ENCODE data around the gene RNPEPL1. TPM values are rescaled to one million over a fixed set of nuclear protein-coding genes. Genes with fewer than 3 reads are reported as not detected.

The RNPEPL1 gene
- total RNA-seq, 2 experiments from 2014 or later, result 110 to 113 TPM

DNA sequence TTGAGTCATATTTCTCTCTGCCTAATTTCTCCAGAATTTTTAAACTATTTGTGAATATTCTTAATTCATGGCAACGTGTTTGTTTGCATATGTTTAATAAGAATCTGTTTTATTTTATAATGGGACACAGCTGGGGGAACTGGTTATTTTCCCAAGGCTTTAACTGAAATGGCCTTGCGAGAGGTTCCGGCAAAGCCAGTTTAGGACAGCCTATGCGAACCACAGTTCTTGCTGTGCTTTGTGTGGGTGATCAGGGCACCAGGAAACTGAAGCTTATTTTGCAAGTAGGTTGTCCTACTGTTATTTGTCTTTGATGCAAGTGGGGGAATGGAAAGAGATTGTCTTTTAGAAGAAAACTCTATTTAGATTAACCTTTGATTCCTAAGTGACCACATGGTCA, 17.0 kb upstream of the RNPEPL1 start:
- POLR2A ChIA-PET, result interaction anchor here (0.7 to 1.0 kb wide), 3 partner anchors 10 to 71 kb away, joined by 3 read pairs; no protein-coding TSS in a partner anchor
- Mint-ChIP-seq H3K9me3 (ENCODE audit: insufficient read depth) (peaks cover 4% of the 10 kb centered on the region), H3K27me3 (ENCODE audit: low read depth) (no peaks in the 10 kb centered on the region), H3K27ac (no peak overlapping the region), H3K36me3 (ENCODE audit: low read depth) (peaks cover 49% of the 10 kb centered on the region), H3K4me3 (no peak overlapping the region), H3K4me1 (ENCODE audit: low read depth) (peaks cover under 1% of the 10 kb centered on the region)
- no peak for ATAC-seq
- CTCF ChIA-PET, result interaction anchor here (1.4 to 4.2 kb wide), 2 partner anchors 14 to 37 kb away, joined by 7 to 16 read pairs; no protein-coding TSS in a partner anchor
- DNase-seq, result no peak

DNA sequence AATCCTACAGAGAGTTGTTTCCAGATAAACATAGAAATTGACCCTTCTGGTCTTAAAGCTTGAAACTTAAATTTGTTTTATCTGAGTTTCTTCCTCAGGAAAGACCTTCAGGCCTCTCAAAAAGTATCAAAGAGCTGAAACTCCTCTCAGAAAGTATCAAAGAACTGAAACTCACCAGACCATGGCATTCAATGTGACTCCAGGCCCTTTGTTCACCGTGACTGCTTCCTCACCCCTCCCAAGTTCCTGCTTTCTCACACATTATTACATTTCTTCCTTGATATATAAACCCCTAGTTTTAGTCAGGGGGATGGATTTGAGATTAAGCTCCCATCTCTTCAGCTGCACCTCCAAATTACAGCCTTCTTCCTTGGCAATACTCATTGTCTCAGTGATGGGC, 16.5 kb upstream of the RNPEPL1 start:
- ATAC-seq, result no peak
- peaks cover 6% of the 10 kb centered on the region for H3K4me1 Mint-ChIP-seq (ENCODE audit: low read depth)
- H3K9me3 Mint-ChIP-seq (ENCODE audit: insufficient read depth), result peaks cover 4% of the 10 kb centered on the region
- ChIA-PET CTCF (interaction anchor here (1.4 to 4.2 kb wide), 2 partner anchors 14 to 38 kb away, joined by 7 to 16 read pairs; no protein-coding TSS in a partner anchor), POLR2A (interaction anchor here (0.9 to 1.0 kb wide), 2 partner anchors 9 to 69 kb away, joined by 3 read pairs; no protein-coding TSS in a partner anchor)
- H3K27me3 Mint-ChIP-seq (ENCODE audit: low read depth), result no peaks in the 10 kb centered on the region
- no peak overlapping the region for H3K27ac Mint-ChIP-seq
- DNase-seq, result peak; percentile 5
- peaks cover 53% of the 10 kb centered on the region for H3K36me3 Mint-ChIP-seq (ENCODE audit: low read depth)
- no peak overlapping the region for H3K4me3 Mint-ChIP-seq

GRCh38 chr2:240553956-240554480, 14.3 kb upstream of the RNPEPL1 start:
- ATAC-seq, result no peak
- CTCF ChIA-PET, result interaction anchor here (4.2 kb wide), 1 partner anchor 40 kb away, joined by 16 read pairs; no protein-coding TSS in a partner anchor
- POLR2A ChIA-PET, result no interaction called here
- Mint-ChIP-seq H3K27ac (no peak overlapping the region), H3K36me3 (ENCODE audit: low read depth) (peaks cover 58% of the 10 kb centered on the region), H3K27me3 (ENCODE audit: low read depth) (no peaks in the 10 kb centered on the region), H3K9me3 (ENCODE audit: insufficient read depth) (peaks cover 4% of the 10 kb centered on the region), H3K4me3 (no peak overlapping the region), H3K4me1 (ENCODE audit: low read depth) (peaks cover 21% of the 10 kb centered on the region)
- DNase-seq, result peak; percentile 14

DNA sequence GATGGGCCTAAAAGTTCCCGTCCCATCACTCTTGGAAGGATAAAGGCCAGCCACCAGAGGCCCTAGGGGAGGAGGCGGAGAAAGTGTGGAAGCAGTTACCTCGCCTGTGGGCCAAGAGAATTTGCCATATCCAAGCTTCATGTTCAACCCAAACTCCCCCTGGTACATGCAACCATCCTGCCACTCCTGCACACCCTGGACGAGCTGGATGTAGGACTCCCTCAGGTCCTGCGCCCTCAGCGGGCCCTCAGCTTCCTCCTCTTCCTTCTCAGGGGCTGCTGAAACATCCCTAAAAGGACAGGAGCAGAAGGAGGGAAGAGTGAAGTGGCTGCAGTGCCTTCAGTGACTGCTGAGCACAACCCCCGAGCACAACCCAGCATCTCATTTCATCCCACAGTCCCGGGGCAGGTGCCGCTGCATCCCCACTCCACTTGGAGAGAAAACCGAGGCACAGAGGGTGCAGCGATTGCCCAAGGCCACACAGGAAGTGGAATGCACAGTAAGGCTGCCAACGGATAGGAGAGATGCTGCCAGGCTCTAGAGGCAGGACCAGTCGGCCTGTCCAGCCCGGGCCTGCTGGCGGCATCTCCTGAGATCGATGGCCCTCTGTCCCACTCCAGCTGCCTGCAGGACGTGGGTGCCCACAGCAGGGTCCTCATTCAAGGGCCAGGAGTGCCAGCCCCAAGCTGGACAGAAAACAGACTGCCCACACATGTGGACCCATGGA, 13.4 kb upstream of the RNPEPL1 start:
- CTCF ChIA-PET, result interaction anchor here (0.9 to 4.2 kb wide), 3 partner anchors 32 to 41 kb away, joined by 3 to 18 read pairs (median 16); partner anchors contain the start of gene CAPN10
- POLR2A ChIA-PET, result no interaction called here
- peaks cover 66% of the 10 kb centered on the region for H3K36me3 Mint-ChIP-seq (ENCODE audit: low read depth)
- H3K27ac Mint-ChIP-seq, result no peak overlapping the region
- ATAC-seq (no peak), DNase-seq (no peak)
- H3K4me1 Mint-ChIP-seq (ENCODE audit: low read depth), result peaks cover 30% of the 10 kb centered on the region
- H3K4me3 Mint-ChIP-seq, result no peak overlapping the region
- H3K9me3 Mint-ChIP-seq (ENCODE audit: insufficient read depth), result peaks cover 4% of the 10 kb centered on the region
- H3K27me3 Mint-ChIP-seq (ENCODE audit: low read depth), result no peaks in the 10 kb centered on the region

GRCh38 chr2:240555541-240556250, 12.6 kb upstream of the RNPEPL1 start:
- Mint-ChIP-seq H3K36me3 (ENCODE audit: low read depth) (peaks cover 63% of the 10 kb centered on the region), H3K4me3 (no peak overlapping the region), H3K4me1 (ENCODE audit: low read depth) (peaks cover 32% of the 10 kb centered on the region), H3K27me3 (ENCODE audit: low read depth) (no peaks in the 10 kb centered on the region), H3K9me3 (ENCODE audit: insufficient read depth) (peaks cover 3% of the 10 kb centered on the region), H3K27ac (no peak overlapping the region)
- DNase-seq (no peak), ATAC-seq (no peak)
- POLR2A ChIA-PET, result no interaction called here
- CTCF ChIA-PET, result interaction anchor here (0.9 to 4.1 kb wide), 5 partner anchors 11 to 297 kb away, joined by 3 to 23 read pairs (median 15); partner anchors contain the start of gene CAPN10

DNA sequence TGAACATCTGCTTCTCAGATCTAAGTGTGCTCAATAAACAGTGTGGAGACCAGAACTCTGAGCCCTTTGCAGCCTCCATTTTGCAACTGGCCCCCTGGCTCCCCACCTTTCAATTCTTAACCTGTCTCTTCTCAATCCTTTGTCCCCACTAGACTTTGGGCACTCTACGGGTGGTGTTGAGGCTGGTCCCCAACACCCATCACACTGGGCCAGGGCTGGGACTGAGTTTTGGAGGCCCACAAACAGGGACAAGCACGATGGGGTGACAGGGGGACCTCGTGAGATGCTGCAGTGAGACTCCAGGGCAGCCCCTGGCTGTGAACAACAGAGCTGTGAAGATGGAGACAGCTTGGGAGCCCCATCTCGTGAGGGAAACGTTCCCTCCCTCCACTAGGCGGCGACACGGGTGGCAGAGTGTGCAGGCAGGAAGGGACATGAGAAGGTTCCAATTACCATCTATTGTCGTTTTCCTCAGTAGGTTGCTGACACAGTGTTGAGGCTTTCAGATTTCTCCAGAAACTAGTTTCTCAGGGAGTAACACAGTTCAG, 11.7 kb upstream of the RNPEPL1 start:
- ChIA-PET POLR2A (interaction anchor here (0.7 to 1.0 kb wide), 2 partner anchors 9 to 25 kb away, joined by 4 read pairs; no protein-coding TSS in a partner anchor), CTCF (interaction anchor here (1.0 to 4.1 kb wide), 6 partner anchors 10 to 296 kb away, joined by 3 to 23 read pairs (median 10); partner anchors contain the start of gene CAPN10)
- Mint-ChIP-seq H3K27me3 (ENCODE audit: low read depth) (no peaks in the 10 kb centered on the region), H3K4me3 (peak overlapping the region; percentile 28), H3K9me3 (ENCODE audit: insufficient read depth) (no peaks in the 10 kb centered on the region), H3K36me3 (ENCODE audit: low read depth) (peaks cover 57% of the 10 kb centered on the region), H3K4me1 (ENCODE audit: low read depth) (peaks cover 38% of the 10 kb centered on the region), H3K27ac (peak overlapping the region; percentile 52)
- ATAC-seq (no peak), DNase-seq (peak; percentile 80)

GRCh38 chr2:240557101-240557751, 11.1 kb upstream of the RNPEPL1 start:
- CTCF ChIA-PET, result interaction anchor here (1.0 to 4.1 kb wide), 5 partner anchors 9 to 43 kb away, joined by 3 to 23 read pairs (median 15); partner anchors contain the start of gene CAPN10
- H3K4me1 Mint-ChIP-seq (ENCODE audit: low read depth), result peaks cover 43% of the 10 kb centered on the region
- H3K36me3 Mint-ChIP-seq (ENCODE audit: low read depth), result peaks cover 55% of the 10 kb centered on the region
- no peaks in the 10 kb centered on the region for H3K9me3 Mint-ChIP-seq (ENCODE audit: insufficient read depth)
- no peak for ATAC-seq
- peak overlapping the region; percentile 28 for H3K4me3 Mint-ChIP-seq
- DNase-seq, result peak; percentile 19
- no peaks in the 10 kb centered on the region for H3K27me3 Mint-ChIP-seq (ENCODE audit: low read depth)
- POLR2A ChIA-PET, result interaction anchor here (1.0 kb wide), 1 partner anchor 25 kb away, joined by 4 read pairs; no protein-coding TSS in a partner anchor
- no peak overlapping the region for H3K27ac Mint-ChIP-seq

- no peaks in the 10 kb centered on the region for H3K9me3 Mint-ChIP-seq (ENCODE audit: insufficient read depth)
- H3K4me3 Mint-ChIP-seq, result peak within 1 kb of the TSS; percentile 80
- DNase-seq (peak; percentile 75), ATAC-seq (no peak)
- CTCF ChIA-PET, result interaction anchor here (1.3 to 4.1 kb wide), 4 partner anchors 8 to 44 kb away, joined by 3 to 23 read pairs (median 16); partner anchors contain the start of gene CAPN10
- peaks cover 57% of the 10 kb centered on the region for H3K36me3 Mint-ChIP-seq (ENCODE audit: low read depth)
- peak within 1 kb of the TSS; percentile 20 for H3K27ac Mint-ChIP-seq
- H3K27me3 Mint-ChIP-seq (ENCODE audit: low read depth), result no peaks in the 10 kb centered on the region
- POLR2A ChIA-PET, result interaction anchor here (1.0 kb wide), 1 partner anchor 24 kb away, joined by 4 read pairs; no protein-coding TSS in a partner anchor
- peaks cover 48% of the 10 kb centered on the region for H3K4me1 Mint-ChIP-seq (ENCODE audit: low read depth)
Observed at GRCh38 chr2:240557808-240558207, 10.5 kb upstream of the RNPEPL1 start, which contains the start of gene ANKMY1. ANKMY1 (minus strand) TSS chr2:240557988; CDS start chr2:240557335, 653 bp downstream.

- H3K4me1 Mint-ChIP-seq (ENCODE audit: low read depth), result peaks cover 53% of the 10 kb centered on the region
- peak overlapping the region; percentile 20 for H3K27ac Mint-ChIP-seq
- peaks cover 57% of the 10 kb centered on the region for H3K36me3 Mint-ChIP-seq (ENCODE audit: low read depth)
- H3K9me3 Mint-ChIP-seq (ENCODE audit: insufficient read depth), result no peaks in the 10 kb centered on the region
- H3K27me3 Mint-ChIP-seq (ENCODE audit: low read depth), result no peaks in the 10 kb centered on the region
- DNase-seq (peak; percentile 21), ATAC-seq (no peak)
- H3K4me3 Mint-ChIP-seq, result peak overlapping the region; percentile 80
- ChIA-PET POLR2A (no interaction called here), CTCF (interaction anchor here (2.4 to 4.1 kb wide), 3 partner anchors 8 to 44 kb away, joined by 15 to 23 read pairs (median 18); partner anchors contain the start of gene CAPN10)
Observed at GRCh38 chr2:240558236-240558761, 10.0 kb upstream of the RNPEPL1 start.

DNA sequence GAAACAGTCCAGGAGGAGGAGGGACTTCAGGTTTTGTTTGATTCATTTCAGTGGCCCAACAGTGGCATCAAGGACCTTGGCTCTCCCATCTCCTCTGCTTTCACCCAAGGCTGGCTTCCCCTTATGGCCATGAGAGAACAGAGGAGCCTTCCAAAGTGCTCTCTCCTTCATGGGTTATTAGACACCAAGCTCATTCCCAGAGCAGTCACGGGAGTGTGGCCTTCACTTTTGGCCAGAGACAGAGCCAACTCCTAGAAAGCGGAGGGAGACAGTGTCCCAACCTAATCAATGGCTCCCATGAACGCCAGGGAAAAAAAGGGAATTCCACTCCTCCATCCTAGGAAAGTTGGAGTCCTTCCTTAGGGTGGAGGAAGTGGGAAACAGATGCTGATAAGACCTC, 9.0 kb upstream of the RNPEPL1 start:
- Mint-ChIP-seq H3K27me3 (ENCODE audit: low read depth) (no peaks in the 10 kb centered on the region), H3K4me1 (ENCODE audit: low read depth) (peaks cover 63% of the 10 kb centered on the region), H3K36me3 (ENCODE audit: low read depth) (peaks cover 60% of the 10 kb centered on the region), H3K4me3 (peak overlapping the region; percentile 80), H3K27ac (peak overlapping the region; percentile 46), H3K9me3 (ENCODE audit: insufficient read depth) (no peaks in the 10 kb centered on the region)
- DNase-seq (peak; percentile 21), ATAC-seq (no peak)
- ChIA-PET CTCF (interaction anchor here (1.0 to 3.6 kb wide), 2 partner anchors 45 to 281 kb away, joined by 3 to 23 read pairs; no protein-coding TSS in a partner anchor), POLR2A (interaction anchor here (3.9 kb wide), 1 partner anchor 26 kb away, joined by 37 read pairs; the partner anchor contains the start of gene CAPN10)

Measured in activated CD8-positive, alpha-beta T cell treated with anti-CD3 and anti-CD28 coated beads, Interleukin-2, amount 10 ng/mL, durations not matched to agents 7 days and 5 days (primary cell).